SU-DHL-6 (cell line): ENCODE results near the gene IFIT3.

ENCODE experiments used
- H2AFZ ChIP-seq: fragments of 200-600 bp; sonication (generic); 2 replicates; pipeline ENCODE4 v1.6.1; 2014; ENCODE audit warnings: low read depth, mild to moderate bottlenecking, moderate library complexity, mixed read lengths, antibody characterized with exemption, low read length; ENCODE audit not compliant: severe bottlenecking
- H3F3A ChIP-seq: fragments of 200-600 bp; shearing (Covaris generic); 2 replicates; pipeline ENCODE4 v1.6.0; 2016; ENCODE audit warnings: antibody characterized with exemption, mild to moderate bottlenecking; ENCODE audit not compliant: insufficient read depth
- H3K27ac ChIP-seq: fragments of 200-600 bp; sonication (generic); 2 replicates; pipeline ENCODE4 v1.5.1; 2016; ENCODE audit warnings: low read depth, mild to moderate bottlenecking, low read length, moderate library complexity, mixed read lengths
- H3K27me3 ChIP-seq: fragments of 200-600 bp; sonication (generic), shearing (Covaris generic); 2 replicates; pipeline ENCODE4 v1.6.0; 2014; ENCODE audit warnings: mild to moderate bottlenecking, low read length
- H3K36me3 ChIP-seq: fragments of 200-600 bp; sonication (generic); 2 replicates; pipeline ENCODE4 v1.6.1; 2014; ENCODE audit warnings: mild to moderate bottlenecking, low read length, mixed read lengths
- H3K4me2 ChIP-seq: fragments of 300-600, 200-600 bp; shearing (Covaris generic), sonication (generic); 2 replicates; pipeline ENCODE4 v1.6.0; 2014; ENCODE audit warnings: low read length, low read depth, mild to moderate bottlenecking; ENCODE audit not compliant: poor library complexity, severe bottlenecking
- H3K4me3 ChIP-seq: fragments of 200-600 bp; sonication (generic); 2 replicates; pipeline ENCODE4 v1.5.1; 2014; ENCODE audit warnings: antibody characterized with exemption, low read length, mild to moderate bottlenecking, mixed read lengths; ENCODE audit not compliant: insufficient read depth, poor library complexity, severe bottlenecking
- H3K79me2 ChIP-seq: fragments of 200-600 bp; sonication (generic); 2 replicates; pipeline ENCODE4 v1.6.1; 2014; ENCODE audit warnings: mild to moderate bottlenecking, low read length, moderate library complexity; ENCODE audit not compliant: insufficient read depth
- H3K9ac ChIP-seq: fragments of 200-600 bp; sonication (generic); 2 replicates; pipeline ENCODE4 v1.7.0; 2014; ENCODE audit warnings: mild to moderate bottlenecking, low read length
- H3K9me2 ChIP-seq: fragments of 200-600 bp; sonication (generic); replicated peaks from 2 replicates; pipeline ENCODE4 v1.6.1; 2014; ENCODE audit warnings: low read length; ENCODE audit not compliant: insufficient read depth
- H3K9me3 ChIP-seq: fragments of 200-600 bp; sonication (generic); 2 replicates; pipeline ENCODE4 v1.6.1; 2014; ENCODE audit warnings: low read length, mixed read lengths; ENCODE audit not compliant: insufficient read depth
- H4K20me1 ChIP-seq: fragments of 200-600 bp; sonication (generic); 2 replicates; pipeline ENCODE4 v1.6.1; 2014; ENCODE audit warnings: low read depth, mild to moderate bottlenecking, antibody characterized with exemption, low read length, moderate library complexity, mixed read lengths
- CTCF ChIP-seq: fragments of 200-600 bp; sonication (generic); IDR thresholded peaks from one replicate; pipeline ENCODE4 v1.5.1; 2017; ENCODE audit warnings: antibody characterized with exemption, mild to moderate bottlenecking, low read length, moderate library complexity; ENCODE audit not compliant: insufficient read depth, poor library complexity, severe bottlenecking
- EZH2phosphoT487 ChIP-seq: fragments of 200-600 bp; sonication (generic), shearing (Covaris generic); conservative IDR thresholded peaks from 2 replicates; pipeline ENCODE4 v1.6.1; 2018; ENCODE audit warnings: mild to moderate bottlenecking, antibody characterized with exemption, low read length, moderate library complexity, mixed read lengths

The IFIT3 gene

GRCh38 chr10:89297356-89297755 lies 30.4 kb upstream of the IFIT3 start:
- H3K4me2 ChIP-seq = no peak overlapping the region

GRCh38 chr10:89297791-89298190 lies 30.0 kb upstream of the IFIT3 start:
- Histone ChIP-seq H3K27ac (no peak overlapping the region), H4K20me1 (no peaks in the 10 kb centered on the region), H3F3A (0 out of 2 replicates have a peak, but pooled peaks cover 3% of the 10 kb centered on the region), H3K27me3 (no peaks in the 10 kb centered on the region), H3K4me2 (no peak overlapping the region), H3K9me2 (no peaks in the 10 kb centered on the region), H3K9me3 (no peaks in the 10 kb centered on the region), H3K79me2 (no peaks in the 10 kb centered on the region), H3K36me3 (no peaks in the 10 kb centered on the region), H3K9ac (no peak overlapping the region), H3K4me3 (no peak overlapping the region), H2AFZ (no peak overlapping the region)
- TF ChIP-seq CTCF (no peak), EZH2phosphoT487 (no peak)

More at GRCh38 chr10:89297356-89297755, 30.4 kb upstream of the IFIT3 start:
- no peak overlapping the region for H3K4me3 ChIP-seq
- H3K27me3 ChIP-seq = no peaks in the 10 kb centered on the region
- H3K9ac ChIP-seq = no peak overlapping the region
- 0 out of 2 replicates have a peak, but pooled peaks cover 1% of the 10 kb centered on the region for H3F3A ChIP-seq
- H3K27ac ChIP-seq = no peak overlapping the region
- TF ChIP-seq CTCF = no peak
- TF ChIP-seq EZH2phosphoT487 = no peak
- H3K79me2 ChIP-seq = no peaks in the 10 kb centered on the region
- H4K20me1 ChIP-seq = no peaks in the 10 kb centered on the region
- no peaks in the 10 kb centered on the region for H3K36me3 ChIP-seq
- H2AFZ ChIP-seq = no peak overlapping the region
- no peaks in the 10 kb centered on the region for H3K9me3 ChIP-seq
- no peaks in the 10 kb centered on the region for H3K9me2 ChIP-seq

- Histone ChIP-seq H3K79me2 (no peaks in the 10 kb centered on the region), H3K9me3 (no peaks in the 10 kb centered on the region), H3K9me2 (no peaks in the 10 kb centered on the region), H3K27ac (no peak overlapping the region), H3K27me3 (no peaks in the 10 kb centered on the region), H3K36me3 (no peaks in the 10 kb centered on the region), H3K4me2 (no peak overlapping the region), H3K9ac (no peak overlapping the region), H2AFZ (no peak overlapping the region), H3K4me3 (no peak overlapping the region), H3F3A (0 out of 2 replicates have a peak, but pooled peaks cover 3% of the 10 kb centered on the region), H4K20me1 (no peaks in the 10 kb centered on the region)
- TF ChIP-seq EZH2phosphoT487 (no peak), CTCF (no peak)
Measured at GRCh38 chr10:89299031-89299430, 28.8 kb upstream of the IFIT3 start.
